NCI-H345 treated with DMSO at 0.1 percent for 48 hours (cell line): ENCODE measurements around the gene SKI.

ENCODE experiments used
- DNase-seq: peaks from one replicate; lab custom pipeline; 2025; ENCODE audit not compliant: unreplicated experiment; lab: John Stamatoyannopoulos, UW

The SKI gene

GRCh38 chr1:2348346-2349325, 120.5 kb downstream of the SKI start:
- no peak for DNase-seq

GRCh38 chr1:2349806-2350205, 121.7 kb downstream of the SKI start:
- DNase-seq, result no peak

- no peak for DNase-seq
Observed at GRCh38 chr1:2350501-2350900, 122.4 kb downstream of the SKI start.

- DNase-seq, result no peak
Observed at GRCh38 chr1:2350911-2351655, 123.0 kb downstream of the SKI start.

DNA sequence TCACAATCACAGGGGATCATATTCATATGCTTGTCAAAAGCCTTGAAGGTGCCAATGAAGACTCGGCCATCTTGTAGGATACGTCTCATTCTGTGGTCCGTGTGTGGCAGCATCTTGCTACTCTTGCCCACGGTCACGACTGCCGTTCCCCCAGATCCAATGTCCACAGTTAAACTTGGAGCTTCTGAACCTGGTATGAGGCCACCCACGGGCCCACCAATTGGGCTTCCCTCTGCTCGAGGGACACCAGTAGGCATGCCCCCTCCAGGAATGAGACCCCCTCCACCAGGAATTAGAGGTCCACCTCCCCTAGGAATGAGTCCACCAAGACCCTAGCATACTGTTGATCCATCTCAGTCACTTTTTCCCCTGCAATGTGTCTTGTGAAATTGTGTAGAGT, 123.6 kb downstream of the SKI start:
- DNase-seq, result no peak

- DNase-seq, result no peak
Observed at GRCh38 chr1:2352341-2352896, 124.3 kb downstream of the SKI start.

DNA sequence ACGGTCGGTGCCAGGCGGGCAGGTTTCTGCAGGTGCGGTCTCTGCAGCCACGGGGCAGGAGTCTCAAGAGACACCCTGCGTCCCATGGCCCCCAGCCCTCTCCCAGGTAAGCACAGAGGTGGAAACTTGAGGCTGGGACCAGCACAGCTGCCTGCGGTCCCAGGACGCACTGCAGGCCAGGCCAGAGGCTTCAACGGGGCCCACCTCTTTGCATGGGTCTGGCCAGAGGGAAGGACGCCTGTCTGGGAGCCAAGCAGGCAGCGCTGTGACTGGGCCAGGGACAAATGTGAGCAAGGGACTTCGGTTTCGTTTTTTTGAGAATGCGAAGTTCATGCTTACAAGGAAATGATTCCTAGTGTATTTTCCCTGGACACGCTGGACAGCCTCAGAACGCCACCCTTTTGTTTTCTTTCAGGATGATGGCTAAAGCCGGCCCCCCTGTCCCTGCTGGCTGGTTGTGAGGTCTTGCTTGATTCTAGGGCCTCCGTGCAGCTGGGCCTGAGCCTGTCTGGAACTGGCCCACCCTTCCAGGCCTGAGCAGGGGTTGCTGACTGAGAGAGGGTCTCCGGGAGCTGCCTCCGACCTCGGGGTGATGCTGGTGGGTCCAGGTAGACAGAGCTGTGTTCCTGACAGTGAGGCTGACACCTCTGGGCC, 124.9 kb downstream of the SKI start:
- no peak for DNase-seq

DNA sequence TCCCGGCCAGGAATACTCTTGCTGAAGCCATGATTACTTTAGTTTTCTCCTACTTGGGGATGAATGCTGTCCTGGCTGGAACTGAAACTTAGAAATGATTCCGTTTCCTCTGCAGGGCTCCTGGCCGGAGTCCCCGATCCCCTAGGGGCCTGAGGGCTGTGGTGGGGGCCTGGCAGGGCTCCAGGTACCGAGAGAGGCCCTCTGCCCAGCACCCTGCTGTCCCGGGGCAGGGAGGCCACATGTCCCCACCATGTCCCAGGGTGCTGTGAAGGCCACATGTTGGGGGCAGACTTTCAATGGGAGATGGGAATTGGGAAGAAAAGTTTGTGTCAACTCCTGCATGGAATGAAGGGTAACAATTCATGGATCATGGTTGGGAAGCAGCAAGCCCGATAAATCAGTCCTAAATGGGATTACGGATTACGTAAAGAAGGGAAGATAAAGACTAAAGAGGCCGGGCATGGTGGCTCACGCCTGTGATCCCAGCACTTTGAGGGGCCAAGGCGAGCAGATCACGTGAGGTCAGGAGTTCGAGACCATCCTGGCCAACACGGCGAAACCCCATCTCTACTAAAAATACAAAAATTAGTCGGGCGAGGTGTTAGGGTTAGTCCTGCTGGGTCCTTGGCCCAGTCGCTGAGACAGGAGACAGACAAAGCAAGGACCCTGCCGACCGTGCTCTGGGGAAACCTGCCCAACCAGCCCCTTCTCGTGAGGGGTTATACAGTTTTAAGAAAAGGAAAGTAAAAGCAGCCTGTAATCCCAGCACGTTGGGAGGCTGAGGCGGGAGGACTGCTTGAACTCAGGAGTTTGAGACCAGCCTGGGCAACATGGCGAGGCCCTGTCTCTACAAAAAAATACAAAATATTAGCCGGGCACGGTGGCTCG, 125.7 kb downstream of the SKI start:
- DNase-seq, result no peak

- no peak for DNase-seq
Observed at GRCh38 chr1:2354511-2355372, 126.6 kb downstream of the SKI start.

DNA sequence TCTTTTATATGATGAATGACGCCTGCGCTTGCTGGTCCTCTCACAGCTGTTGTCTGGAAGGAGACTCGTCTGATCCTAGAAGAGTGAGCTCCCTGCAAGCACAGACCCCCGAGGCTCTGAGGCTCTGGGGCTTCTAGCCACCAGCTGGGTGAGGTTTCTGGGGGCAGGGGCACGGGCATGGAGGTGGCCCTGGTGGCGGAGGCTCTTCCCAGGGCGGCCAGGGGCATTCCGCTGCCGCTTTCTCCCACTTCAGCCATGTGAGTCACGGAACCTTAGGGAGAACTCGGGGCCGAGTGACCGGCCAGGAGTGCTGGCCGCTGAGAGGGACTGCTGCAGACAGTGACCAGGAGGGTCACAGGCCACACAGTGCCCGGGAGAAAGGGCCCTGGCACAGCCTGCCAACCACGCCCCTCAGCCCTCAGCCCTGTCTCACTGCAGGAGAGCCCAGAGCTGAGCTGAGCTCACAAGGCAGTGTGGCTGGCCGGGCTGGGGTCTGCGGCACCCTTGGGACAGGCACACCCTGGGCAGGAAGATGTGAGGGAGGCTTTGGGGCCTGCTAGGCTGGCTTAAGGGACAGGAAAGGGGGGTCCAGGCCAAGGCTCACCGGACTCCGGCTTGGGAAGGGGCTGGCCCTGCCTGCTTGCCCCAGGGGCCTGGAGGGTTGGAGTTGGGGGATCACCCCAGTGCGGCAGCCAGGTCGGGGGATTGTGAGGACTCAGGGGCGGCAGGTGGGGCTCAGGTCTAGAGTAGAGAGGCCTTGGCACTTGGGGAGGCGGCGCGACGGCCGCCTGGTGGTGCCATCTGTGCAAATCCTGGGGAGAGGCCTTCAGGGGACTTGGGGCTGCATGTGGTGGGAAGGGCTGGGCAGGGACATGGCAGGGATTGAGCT, 127.5 kb downstream of the SKI start:
- DNase-seq, result no peak

DNA sequence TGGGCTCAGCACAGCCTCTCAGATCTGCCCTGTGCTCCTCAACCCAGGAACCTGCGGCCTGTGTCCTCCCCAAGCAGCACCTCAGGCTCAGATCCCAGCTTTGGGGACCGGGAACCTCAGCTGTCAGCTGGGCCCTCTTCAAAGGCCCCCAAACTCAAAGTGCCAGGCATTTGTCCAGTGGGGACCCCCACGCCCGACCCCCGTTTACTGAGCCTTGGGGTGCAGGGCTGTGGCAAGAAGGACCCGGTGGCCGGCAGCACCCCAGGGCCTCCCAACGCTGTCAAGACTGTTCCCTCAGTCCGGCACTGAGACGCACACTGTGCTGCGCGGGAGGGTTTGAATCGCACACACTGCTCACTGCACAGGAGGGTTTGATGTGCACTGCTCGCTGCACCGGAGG, 128.3 kb downstream of the SKI start:
- no peak for DNase-seq

- DNase-seq, result no peak
Observed at GRCh38 chr1:2356911-2357845, 129.1 kb downstream of the SKI start.

DNA sequence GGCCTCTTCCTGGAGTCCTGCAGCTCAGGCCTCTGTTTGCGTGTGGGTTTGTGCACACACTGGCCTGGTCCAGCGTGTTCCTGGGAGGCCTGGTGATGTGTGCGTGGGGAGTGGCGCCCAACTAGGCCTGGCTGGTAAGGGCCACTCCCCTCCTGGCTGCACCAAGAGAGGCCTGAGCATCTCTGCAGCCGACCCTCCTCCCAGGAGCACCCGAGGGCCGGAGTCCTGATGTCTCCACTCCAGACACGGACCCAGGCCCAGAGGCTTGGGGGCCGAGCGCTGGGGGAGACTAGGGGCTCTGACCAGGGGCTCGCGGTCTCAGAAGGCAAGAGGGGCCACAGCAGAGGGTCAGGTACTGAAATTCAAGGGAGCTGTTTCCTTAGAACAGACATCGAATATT, 130.0 kb downstream of the SKI start:
- no peak for DNase-seq

- DNase-seq, result no peak
Observed at GRCh38 chr1:2358651-2359640, 130.8 kb downstream of the SKI start.
